Activated T-helper 1 cell treated with Interleukin-2 at 50 U/mL for 16 hours (primary cell): ENCODE data around the gene BEGAIN.

Source experiments
- DNase-seq: peaks from one replicate; pipeline ENCODE4 v3.0.0-alpha.2; 2020; ENCODE audit warnings: low read depth

The BEGAIN gene

DNA sequence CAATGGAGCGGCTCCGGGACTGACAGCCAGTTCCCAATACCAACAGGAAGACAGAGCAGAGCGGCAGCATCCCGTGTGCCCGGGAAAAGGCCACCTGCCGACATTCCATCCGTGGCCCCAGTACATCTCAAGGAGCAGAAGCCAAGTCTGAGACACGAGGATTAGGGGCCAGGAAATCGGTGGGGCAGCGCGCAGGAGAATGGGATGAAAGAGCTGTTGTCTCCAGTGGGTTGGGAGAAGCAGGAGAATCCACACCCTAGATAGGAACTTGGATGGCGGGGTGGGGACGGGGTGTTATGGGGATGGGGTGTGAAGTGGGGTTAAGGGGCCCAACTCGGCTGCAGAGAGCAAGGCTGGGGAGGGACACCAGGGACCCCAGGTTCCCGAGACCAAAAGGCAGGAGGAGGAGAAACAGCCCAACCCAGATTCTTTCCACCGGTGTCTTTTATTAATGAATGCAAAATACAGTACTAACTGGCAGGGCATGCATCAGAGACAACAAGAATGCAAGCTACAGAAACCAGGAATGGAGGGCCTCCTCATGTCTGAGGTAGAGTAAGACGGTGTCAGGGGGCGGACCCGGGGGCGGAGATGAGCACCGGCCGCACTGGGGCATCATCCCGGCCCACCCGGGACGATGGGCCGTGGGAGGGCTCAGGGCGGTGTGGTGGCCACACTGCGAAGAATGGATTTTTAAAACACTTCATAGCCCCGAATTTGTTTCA is 50.3 kb downstream of the BEGAIN start:
- no peak for DNase-seq

DNA sequence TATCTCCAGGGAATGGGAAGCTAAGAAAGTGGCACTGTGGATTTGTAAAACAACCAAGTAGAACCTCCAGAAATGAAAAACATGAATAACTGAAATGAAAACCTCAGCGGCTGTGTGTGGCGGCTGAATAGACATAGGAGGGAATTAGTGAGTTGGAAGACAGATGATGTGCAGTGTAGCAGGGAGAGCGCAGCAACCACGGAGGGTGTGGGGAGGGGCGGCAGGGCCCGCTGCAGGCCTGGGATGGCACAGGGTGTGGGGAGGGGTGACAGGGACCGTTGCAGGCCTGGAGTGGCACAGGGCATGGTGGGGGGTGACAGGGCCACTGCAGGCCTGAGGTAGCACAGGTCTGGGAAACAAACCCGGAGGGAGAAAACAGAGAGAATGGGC is 51.1 kb downstream of the BEGAIN start:
- no peak for DNase-seq

DNA sequence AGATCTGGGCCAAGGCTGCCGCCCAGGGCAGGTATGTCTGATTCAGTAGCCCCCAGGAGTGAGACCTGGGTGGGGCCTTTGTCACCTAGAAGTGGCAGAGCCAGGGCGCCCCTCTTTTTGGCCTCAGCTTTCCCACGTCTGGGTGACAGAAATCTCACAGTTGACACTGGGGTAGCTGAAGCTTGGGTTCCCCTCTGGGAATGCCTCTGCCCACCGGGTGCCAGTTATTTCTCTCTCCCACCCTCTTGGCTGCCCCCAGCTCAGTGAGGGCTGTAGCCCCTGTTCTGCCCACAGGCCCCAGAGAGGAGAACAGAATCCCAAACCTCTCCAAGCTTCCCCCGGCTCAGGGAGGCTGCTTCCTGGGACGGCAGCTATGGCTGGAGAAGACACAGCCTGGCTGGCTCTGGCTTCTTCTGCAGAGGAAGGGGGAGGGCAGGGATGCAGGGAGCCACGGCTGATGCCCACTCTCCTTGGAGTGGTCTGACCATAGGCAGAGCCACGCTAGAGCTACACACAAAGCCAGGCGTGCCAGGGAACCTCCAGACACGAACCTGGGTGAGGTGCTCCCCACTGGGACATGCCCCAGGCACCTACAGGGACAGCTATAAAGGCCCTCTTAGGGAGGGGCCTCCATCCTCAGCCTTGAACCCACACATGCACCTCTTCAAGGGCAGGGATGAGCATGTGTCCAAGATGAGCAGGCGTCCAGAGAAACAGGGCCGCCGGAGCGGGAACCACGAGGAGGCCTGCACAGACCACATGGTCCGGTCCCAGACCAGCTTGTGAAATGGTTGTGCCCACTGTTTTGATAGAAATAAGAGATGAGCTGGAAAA is 51.7 kb downstream of the BEGAIN start:
- DNase-seq, result no peak

DNA sequence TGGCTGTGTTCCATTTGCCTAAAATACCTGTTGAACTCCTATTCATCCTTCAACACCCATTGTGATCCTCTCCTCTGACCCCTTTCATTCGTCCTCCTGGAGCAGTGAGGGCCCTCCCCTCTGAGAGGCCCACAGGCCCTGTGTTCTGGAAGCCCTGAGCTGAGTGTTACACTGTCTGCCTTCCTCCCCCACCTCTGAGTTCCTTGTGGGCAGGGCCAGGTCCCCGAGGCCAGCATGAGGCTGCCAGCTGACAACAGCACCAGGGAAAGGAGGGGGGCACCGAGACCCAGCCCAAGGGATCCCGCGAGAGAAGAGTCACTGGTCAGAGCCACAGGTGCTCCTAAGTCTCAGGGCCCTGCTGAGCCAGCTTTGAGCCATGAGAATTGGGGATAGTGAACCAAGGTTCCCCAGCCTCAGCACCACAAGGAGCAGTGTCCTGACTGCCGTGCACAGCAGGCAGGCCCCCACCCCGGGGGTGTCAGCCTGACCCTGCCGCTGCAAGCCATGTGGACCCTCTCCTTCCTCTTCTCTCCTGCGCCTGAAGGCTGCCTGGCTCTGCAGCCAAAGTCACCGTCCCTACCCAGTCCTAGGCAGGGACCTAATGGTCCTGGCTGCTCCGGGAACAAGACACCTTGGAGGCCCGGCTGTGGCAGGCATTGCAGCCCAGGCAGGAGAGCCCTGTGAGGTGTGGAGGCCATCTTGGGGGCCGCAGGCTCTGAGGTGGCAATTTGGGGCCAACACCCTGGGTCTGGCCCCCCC is 52.5 kb downstream of the BEGAIN start:
- no peak for DNase-seq

DNA sequence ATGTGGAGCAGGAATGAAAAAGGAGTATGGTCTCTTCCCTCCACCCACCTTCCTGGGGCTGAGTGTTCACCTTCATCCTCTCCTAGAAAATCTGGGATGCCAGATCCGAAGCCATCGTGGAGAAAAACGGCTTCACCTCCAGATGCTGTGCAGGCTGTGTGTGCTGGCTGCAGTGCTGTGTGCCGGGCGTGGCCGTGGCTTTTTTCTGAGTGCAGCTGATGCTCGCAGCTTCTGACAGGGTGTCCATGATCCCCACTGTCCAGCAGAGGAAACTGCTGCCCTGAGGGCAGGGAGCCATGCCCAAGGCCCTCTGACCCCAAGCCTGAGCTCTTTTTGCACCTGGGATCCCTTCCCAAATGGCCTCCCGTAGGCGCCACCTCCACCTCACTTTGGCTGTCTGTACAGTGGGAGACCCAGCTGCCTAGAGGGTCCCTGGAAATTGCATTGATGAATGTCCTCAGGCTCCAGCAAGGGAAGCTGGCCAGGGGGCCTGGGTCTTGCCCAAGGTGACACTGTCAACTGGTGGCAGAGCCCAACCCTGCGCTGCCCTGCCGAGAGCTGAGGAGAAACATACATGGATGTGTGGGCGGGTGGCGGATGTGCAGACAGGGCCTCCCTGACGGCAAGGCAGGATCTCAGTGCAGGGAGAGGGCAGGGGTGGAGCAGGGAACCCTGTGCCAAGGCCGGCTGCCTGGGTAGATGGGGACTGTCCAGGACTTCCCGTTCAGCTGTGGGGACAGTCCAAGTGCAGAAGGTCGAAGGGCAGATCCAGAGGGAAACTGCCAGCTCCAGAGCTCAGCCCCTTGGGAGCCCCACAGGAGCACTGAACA is 53.3 kb downstream of the BEGAIN start:
- DNase-seq, result no peak

DNA sequence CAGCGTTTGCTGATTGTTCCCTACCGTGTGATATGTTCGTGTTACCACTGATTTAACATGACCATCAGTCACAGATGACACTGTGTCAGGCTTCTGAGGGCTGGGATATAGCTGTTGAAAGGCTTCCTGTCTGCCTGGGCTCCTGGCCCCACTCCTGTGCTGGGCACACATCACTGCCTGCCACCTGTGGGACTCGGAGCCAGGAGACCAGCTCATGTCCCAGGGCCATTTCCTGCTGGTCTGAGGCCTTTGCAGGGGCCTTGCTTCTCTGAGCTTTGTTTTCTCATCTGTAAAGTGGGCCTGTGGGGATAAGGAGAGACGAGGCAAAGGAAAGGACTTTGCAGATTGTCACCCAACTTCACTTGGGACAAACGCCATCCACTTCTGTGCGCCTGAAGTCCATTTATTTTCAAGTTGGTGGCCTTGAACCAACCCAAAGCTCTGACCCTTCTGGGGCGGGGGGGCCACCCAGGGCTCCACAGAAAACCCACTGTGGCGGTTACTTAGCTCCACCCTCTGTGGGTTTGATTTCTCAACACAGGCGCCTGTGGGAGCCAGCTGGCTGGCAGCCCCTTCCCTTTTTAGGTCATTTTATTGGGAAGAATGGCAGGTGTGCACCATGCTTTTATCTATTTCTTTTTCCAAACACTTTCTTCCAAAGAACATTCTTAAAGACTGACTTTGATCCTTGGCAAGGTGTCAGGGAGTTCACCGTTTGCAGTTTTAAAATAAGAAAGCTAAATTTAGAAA is 54.1 kb downstream of the BEGAIN start:
- no peak for DNase-seq

DNA sequence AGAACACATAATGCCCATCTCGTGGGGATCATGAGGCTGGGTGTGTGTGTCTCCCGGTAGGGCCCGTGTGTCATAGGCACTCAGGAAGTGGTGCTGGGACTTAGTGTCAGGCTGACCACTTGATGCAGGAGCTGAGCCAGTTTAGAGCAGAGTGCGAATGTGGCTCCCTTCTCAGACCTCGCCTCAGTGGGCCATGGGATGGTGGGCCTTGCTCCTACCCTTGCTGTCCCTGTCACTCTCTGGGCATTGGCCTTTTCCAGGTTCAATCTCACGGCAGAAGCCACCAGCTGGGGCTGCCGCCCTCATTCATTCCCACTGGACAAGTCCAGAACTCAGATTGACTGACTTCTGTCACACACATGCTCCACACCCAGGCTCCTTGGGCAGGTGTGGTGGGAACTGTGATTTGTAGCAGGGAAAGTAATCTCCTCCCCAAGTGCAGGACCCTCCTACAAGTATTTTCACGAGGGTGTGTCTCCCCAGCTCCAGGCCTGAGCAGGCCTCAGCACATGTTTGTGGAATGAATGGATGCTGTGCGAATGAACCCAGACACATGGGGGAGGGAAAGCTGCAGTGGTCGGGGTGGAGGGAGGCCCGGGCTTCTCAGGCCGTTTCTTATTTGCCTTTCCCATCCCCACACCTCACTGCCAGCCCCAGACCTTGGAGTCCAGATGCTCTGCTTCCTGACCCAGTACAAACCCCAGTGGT is 54.9 kb downstream of the BEGAIN start:
- DNase-seq, result no peak

DNA sequence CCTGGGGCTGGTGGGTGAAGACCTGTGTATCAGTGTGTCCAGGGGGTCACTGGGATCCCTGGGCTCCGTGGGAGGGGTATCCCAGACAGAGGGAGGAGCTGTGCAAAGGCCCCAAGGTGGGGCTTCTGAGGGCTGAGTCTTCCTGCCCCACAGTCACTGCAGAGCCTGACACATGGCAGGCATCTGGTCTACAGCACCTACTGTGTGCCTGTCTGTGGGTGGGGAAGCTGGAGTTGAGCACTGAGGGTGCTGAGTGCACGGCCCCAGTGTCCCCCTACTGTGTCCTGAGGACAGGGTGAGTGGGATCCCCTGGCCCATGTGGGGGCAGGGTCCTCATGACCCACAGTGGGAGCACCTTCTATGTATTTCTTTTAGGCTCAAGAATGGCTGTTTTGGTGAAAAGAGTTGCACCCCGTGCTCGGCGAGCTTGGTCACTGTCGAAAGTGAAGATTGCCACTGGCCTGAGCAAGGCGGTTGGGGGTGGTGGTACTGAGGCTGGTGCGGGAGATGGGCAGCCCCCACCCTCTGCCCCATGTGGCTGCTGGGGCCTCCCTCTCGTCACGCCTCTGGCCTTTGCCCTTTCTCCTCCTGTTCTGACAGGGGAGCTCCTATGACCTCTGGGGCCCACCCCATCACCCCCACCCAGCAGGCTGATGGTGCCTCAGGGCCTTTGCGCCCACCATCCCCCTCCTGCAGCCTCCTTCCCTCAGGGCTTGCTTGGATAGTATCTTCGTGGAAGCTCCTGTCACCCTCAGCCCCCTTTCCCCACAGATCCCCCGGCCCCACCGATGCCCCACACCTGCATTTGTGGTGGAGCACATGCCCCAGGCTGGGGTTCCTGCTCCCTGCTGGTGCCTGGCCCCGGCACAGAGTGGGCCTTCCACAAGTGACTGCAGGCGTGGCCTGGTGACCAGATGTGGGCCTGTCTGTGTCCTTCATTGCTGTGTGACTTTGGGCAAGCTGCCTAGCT is 55.8 kb downstream of the BEGAIN start:
- no peak for DNase-seq

DNA sequence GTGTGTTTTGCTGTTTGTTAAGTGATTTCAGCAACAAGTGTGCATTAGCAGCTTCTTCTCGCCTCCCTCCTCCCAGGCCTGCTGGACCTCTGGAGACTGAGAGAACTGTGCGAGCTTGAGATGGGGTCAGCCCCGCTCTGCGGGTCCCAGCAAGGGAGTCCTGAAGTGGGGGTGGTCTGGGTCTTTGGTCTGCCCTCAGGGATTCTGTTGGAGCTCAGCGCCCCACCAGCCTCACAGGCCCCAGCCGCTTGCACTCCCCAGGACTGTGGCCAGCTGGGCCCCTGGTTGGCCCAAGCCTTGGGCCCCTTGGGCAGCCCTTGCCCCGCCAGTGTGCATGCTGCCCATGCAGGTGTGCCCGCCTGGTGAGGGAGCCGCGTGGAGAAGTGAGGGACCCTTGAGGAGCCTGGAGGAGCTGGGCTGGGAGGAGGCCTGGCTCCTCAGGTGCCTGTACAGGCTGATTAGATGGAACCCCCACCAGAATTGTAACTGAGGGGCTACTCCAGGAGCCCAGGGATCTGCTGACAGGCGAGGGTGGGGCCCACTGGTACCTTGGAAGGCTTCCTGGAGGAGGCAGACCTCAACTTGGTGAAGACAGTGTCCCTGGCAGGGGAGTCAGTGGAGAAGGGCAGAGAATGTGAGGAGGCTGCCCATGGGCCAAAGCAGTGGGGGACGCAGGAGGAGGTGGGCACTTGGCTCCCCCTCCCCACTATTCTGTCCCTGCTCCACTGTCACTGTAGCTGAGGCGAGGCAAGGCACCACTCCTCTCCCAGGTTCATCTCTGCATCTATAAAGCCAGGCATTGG is 56.7 kb downstream of the BEGAIN start:
- no peak for DNase-seq

DNA sequence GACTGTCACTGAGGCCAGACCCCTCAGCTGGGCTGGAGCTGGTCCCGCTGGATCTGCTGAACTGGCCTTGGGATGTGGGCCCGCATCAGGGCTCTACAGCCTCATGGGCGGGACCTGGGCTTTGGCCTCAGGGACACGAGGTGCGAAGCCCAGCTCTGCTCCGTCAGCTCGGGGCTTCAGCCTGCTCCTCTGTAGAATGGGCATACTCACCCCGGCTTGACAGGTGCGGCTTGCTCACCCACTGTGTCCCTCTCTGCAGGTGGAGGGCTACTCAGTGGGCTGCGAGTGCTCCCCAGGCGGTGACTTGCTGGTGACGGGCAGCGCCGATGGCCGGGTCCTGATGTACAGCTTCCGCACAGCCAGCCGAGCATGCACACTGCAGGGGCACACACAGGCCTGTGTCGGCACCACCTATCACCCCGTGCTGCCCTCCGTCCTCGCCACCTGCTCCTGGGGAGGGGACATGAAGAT is 57.6 kb downstream of the BEGAIN start:
- DNase-seq, result no peak

DNA sequence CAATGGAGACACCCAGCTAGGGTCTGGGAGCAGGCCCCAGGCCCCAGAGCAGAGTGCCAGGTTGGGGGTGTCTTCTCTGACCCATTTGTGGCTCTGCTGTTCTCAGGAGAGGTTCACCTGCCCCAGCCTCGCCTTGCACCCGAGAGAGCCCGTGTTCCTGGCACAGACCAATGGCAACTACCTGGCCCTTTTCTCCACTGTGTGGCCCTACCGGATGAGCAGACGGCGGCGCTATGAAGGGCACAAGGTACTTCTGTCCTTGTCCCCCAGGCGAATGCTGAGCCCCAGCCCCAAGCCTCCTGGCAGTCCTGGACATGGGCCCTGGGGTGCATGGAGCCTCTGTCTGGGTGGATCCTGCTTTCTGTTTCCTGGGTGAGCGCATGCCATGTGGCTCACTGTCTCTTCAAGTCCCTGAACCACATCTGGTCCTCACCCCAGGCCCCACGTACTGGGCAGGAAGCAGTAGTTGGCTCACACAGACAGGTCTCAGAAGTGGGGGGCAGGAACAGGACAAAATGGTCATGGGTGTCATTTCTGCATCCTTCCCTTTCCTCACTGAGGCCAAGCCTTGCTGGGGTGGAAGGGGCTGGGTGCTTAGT is 58.2 kb downstream of the BEGAIN start:
- DNase-seq, result no peak

DNA sequence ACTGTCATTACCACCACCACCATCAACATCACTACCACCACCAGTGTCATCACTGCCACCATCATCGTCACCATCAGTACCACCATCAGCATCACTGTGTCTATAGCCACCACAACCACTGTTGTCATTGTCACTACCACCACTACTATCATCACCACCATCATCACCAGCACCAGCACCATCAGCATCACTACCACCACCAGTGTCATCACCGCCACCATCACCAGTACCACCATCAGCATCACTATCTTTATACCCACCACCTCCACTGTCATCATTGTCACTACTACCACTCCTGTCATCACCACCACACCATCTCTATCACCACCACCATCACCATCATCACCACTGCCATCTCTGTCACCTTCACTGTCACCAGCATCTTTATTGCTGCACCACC is 60.6 kb downstream of the BEGAIN start:
- DNase-seq, result no peak

DNA sequence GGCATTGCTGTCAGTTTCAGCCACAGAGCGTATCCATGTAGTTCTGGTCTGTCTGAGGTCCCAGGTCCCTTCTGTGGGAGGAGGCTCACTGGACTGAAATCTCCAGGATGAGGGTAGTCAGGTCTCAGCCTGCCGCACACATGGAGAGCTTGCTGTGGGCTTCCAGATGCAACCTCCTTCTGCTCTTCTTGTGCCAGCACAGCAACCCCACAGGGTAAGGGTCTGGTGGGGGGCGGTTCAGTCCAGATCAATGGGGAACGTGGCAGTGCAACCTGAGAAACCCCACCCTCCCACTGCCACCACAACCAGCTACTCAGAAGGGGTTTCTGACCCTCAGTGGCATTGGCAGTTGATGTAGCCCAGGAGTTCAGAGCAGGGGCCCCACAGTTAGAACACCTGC is 61.2 kb downstream of the BEGAIN start:
- no peak for DNase-seq

DNA sequence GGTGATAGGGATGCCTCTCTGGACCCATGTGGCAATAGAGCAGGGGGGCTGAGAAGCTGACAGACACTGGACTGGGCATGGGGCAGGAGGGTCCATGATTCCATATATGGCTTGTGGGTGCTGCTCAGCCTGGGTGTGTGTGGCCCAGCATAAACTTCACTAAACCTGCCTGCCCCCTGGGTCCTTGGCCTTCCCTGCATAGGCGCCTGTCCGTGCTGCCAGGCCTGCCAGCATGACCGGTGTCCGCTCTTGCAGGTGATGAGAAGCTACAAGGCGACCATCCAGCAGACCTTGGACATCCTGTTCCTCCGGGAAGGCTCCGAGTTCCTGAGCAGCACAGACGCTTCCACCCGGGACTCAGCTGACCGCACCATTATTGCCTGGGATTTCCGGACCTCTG is 61.6 kb downstream of the BEGAIN start:
- no peak for DNase-seq

DNA sequence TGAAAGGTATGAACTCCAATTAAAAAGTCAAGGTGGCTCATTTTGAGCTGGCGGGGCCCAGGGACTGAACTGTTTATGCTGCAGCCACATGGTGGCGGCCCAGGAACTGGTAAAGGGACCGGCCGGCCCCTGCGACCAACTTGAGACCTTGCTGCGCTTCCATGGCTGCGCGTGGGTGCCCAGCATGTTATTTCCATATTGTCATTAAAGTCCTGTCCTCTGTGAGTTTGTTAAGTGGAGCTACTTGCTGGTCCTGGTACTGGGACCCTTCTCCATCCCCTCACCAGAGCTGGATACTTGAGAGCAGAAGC is 62.3 kb downstream of the BEGAIN start:
- no peak for DNase-seq

DNA sequence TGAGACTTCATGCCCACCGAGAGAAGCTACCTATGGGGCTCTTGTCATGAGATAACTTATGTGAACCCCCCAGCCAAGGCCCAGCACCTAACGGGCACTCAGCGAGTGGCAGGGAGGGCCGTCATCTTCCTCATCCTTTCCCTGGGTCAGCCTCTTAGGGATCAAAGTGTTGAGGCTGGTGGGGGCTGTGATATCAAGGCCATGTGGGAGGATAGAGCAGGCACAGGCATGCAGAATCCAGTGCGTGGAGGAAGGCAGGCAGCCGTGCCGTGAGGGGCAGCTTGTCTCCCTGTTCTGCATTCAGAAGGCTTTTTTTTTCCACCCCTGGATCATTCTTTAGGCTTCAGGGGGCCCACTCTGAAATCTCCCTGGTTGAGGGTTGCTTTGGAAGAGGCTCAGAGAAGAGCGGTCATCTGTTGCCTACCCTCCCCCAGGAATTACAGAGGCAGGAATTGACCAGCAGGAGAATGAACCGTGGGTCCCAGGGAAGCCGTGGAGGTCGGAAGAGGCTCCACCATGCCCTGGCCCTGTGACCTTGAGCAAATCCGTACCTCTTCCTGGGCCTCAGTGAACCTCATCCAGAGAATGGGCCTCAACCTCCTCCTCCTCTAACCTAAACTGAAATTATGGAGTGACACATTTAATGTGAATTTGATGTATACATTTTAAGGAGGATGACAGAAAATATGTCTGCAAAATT is 62.8 kb downstream of the BEGAIN start:
- DNase-seq, result no peak

DNA sequence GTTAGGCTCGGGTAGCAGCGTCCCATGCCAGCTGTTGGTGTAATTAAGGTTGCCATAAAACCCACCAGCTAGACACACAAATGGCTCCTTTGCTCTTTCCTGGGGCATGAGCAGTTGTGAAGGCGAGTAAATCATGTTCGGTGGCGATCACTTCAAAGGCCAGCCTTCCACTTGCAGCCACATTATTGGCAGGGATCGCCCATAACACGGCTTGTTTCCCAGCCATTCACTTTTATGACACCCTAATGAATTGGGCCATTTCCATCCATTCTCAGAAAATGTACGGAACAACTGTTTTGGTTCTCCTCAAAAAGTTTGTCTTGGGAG is 63.4 kb downstream of the BEGAIN start:
- DNase-seq, result no peak
